ENCODE measurements around the gene CDH4.

GRCh38 chr20:61528591-61528990, 276.5 kb downstream of the CDH4 start:
- no peak for TF ChIP-seq CAMTA2 (CRISPR knock-in tag; conservative IDR thresholded peaks at IDR 0.05)
- no peak for TF ChIP-seq ZBTB5 (IDR thresholded peaks at IDR 0.05)
- TF ChIP-seq CTCF (IDR thresholded peaks at IDR 0.05 in 2 of 3, conservative IDR thresholded peaks at IDR 0.05 in 1 of 3; ENCODE audit: insufficient read depth in 2 of 3, low read depth in 1 of 3, low read length in 3 of 3), result no peak
- no peak for TF ChIP-seq ETS2 (tag; IDR thresholded peaks at IDR 0.05; ENCODE audit: borderline replicate concordance, poor library complexity, severe bottlenecking)
- TF ChIP-seq, protein P1, sequence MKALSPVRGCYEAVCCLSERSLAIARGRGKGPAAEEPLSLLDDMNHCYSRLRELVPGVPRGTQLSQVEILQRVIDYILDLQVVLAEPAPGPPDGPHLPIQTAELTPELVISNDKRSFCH (CRISPR knock-in tag; IDR thresholded peaks at IDR 0.05), result no peak
- TF ChIP-seq, protein P1 (tag; IDR thresholded peaks at IDR 0.05), result no peak
- no peak for TF ChIP-seq BDP1 (IDR thresholded peaks at IDR 0.05; ENCODE audit: insufficient read depth, insufficient read length)
- TF ChIP-seq, protein P2, sequence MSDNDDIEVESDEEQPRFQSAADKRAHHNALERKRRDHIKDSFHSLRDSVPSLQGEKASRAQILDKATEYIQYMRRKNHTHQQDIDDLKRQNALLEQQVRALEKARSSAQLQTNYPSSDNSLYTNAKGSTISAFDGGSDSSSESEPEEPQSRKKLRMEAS (CRISPR knock-in tag; IDR thresholded peaks at IDR 0.05), result no peak
- no peak for TF ChIP-seq REST (IDR thresholded peaks at IDR 0.05; ENCODE audit: borderline replicate concordance)
- no peak for TF ChIP-seq REST (CRISPR knock-in tag; IDR thresholded peaks at IDR 0.05; ENCODE audit: low read depth)
- TF ChIP-seq, protein P3, sequence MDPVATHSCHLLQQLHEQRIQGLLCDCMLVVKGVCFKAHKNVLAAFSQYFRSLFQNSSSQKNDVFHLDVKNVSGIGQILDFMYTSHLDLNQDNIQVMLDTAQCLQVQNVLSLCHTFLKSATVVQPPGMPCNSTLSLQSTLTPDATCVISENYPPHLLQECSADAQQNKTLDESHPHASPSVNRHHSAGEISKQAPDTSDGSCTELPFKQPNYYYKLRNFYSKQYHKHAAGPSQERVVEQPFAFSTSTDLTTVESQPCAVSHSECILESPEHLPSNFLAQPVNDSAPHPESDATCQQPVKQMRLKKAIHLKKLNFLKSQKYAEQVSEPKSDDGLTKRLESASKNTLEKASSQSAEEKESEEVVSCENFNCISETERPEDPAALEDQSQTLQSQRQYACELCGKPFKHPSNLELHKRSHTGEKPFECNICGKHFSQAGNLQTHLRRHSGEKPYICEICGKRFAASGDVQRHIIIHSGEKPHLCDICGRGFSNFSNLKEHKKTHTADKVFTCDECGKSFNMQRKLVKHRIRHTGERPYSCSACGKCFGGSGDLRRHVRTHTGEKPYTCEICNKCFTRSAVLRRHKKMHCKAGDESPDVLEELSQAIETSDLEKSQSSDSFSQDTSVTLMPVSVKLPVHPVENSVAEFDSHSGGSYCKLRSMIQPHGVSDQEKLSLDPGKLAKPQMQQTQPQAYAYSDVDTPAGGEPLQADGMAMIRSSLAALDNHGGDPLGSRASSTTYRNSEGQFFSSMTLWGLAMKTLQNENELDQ (CRISPR knock-in tag; IDR thresholded peaks at IDR 0.05; ENCODE audit: borderline replicate concordance), result no peak
- TF ChIP-seq KDM4B (IDR thresholded peaks at IDR 0.05; ENCODE audit: borderline replicate concordance in 2 of 2, low read depth in 1 of 2), result no peak
